Testis (tissue), 3 donors: Measurements from ENCODE around the gene HOXA7. TPM values are rescaled to one million over a fixed set of nuclear protein-coding genes. Genes with fewer than 3 reads are reported as not detected.

Experiments
- DNase-seq: peaks from one replicate; pipeline ENCODE4 v3.0.0-alpha.2; 2019
- H3K27ac ChIP-seq, 2 donors: fragments of 200-600 bp; sonication (generic); one replicate each; pipeline ENCODE4 v1.5.1; 2019
- H3K27me3 ChIP-seq: fragments of 200-600 bp; sonication (generic); one replicate; pipeline ENCODE4 v1.5.1; 2019
- H3K36me3 ChIP-seq: fragments of 200-600 bp; sonication (generic); one replicate; pipeline ENCODE4 v1.5.1; 2017; ENCODE audit warnings: low read depth; ENCODE audit errors: missing control alignments
- H3K4me1 ChIP-seq: fragments of 200-600 bp; sonication (generic); one replicate; pipeline ENCODE4 v1.5.1; 2019
- H3K4me3 ChIP-seq, 2 donors: fragments of 200-600 bp; sonication (generic); one replicate each; pipeline ENCODE4 v1.5.1; 2017 to 2019
- H3K9me3 ChIP-seq: fragments of 200-600 bp; sonication (generic); one replicate; pipeline ENCODE4 v1.5.1; 2017
- POLR2A ChIP-seq: fragments of 450-650 bp; IDR thresholded peaks from one replicate; pipeline ENCODE4 v1.6.1; 2017; ENCODE audit warnings: antibody characterized with exemption, mild to moderate bottlenecking, moderate library complexity
- WGBS, 2 donors: methylation state at CpG; one replicate each; pipeline ENCODE4 v1.1.5; 2018; 5-methylcytosine and 5-hydroxymethylcytosine counted together
- intact Hi-C: fragments of 100-400 bp; cut with DNase I; formaldehyde crosslinking; loops from one replicate; pipeline ENCODE4 v1.15.1; 2023; ENCODE audit warnings: low total_unique reads
- polyA plus RNA-seq: library from polyadenylated mRNA; stranded (reverse); fragments of 350-450 nt; fragmentation: Illumina TruSeq; extraction: RNeasy Lipid Tissue Mini Kit (QIAGEN cat#74804); gene quantifications from one replicate; pipeline ENCODE4 v1.2.3, GENCODE V29; 2014; ENCODE audit warnings: low read depth, low replicate concordance; ENCODE audit not compliant: insufficient read depth
- total RNA-seq, 2 donors: library from RNA; depleted of rRNA; stranded (reverse); fragments of >200 nt; gene quantifications; one replicate each; pipeline ENCODE4 v1.2.3, GENCODE V29; 2016
- TF ChIP-seq, protein P1 (sequence below), 3 experiments: fragments of 450-650 bp in 2 of 3; fragments of 200-600 bp in 1 of 3; sonication (generic) in 1 of 3; IDR thresholded peaks; one replicate each; pipeline ENCODE4 v1.5.1; 2016 to 2019; ENCODE audit warnings: antibody characterized with exemption in 3 of 3, mild to moderate bottlenecking in 2 of 3, moderate library complexity in 1 of 3

The HOXA7 gene
- total and polyA plus RNA-seq, 3 donors from 2014 or later = 3.1 to 13.1 (median 7.8) TPM

GRCh38 chr7:27134392-27134791 lies 22.1 kb downstream of the HOXA7 start:
- H3K4me1 ChIP-seq = no peaks in the 10 kb centered on the region
- no peaks in the 10 kb centered on the region for H3K9me3 ChIP-seq
- DNase-seq = no peak
- TF ChIP-seq POLR2A = no peak
- TF ChIP-seq, protein P1, sequence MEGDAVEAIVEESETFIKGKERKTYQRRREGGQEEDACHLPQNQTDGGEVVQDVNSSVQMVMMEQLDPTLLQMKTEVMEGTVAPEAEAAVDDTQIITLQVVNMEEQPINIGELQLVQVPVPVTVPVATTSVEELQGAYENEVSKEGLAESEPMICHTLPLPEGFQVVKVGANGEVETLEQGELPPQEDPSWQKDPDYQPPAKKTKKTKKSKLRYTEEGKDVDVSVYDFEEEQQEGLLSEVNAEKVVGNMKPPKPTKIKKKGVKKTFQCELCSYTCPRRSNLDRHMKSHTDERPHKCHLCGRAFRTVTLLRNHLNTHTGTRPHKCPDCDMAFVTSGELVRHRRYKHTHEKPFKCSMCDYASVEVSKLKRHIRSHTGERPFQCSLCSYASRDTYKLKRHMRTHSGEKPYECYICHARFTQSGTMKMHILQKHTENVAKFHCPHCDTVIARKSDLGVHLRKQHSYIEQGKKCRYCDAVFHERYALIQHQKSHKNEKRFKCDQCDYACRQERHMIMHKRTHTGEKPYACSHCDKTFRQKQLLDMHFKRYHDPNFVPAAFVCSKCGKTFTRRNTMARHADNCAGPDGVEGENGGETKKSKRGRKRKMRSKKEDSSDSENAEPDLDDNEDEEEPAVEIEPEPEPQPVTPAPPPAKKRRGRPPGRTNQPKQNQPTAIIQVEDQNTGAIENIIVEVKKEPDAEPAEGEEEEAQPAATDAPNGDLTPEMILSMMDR (IDR thresholded peaks at IDR 0.05) = no peak
- H3K27me3 ChIP-seq = no peaks in the 10 kb centered on the region
- intact Hi-C loops = no loop called here
- WGBS, 2 donors = 55 to 82% methylated on average over 2 of the region's 2 CpGs
- no peaks in the 10 kb centered on the region for H3K36me3 ChIP-seq
- H3K27ac ChIP-seq = no peak overlapping the region
- H3K4me3 ChIP-seq = no peak overlapping the region

GRCh38 chr7:27133409-27134231 lies 22.9 kb downstream of the HOXA7 start:
- no peak overlapping the region for H3K4me3 ChIP-seq
- WGBS, 2 donors = 52 to 54% methylated on average over 18 of the region's 18 CpGs
- H3K27ac ChIP-seq = no peak overlapping the region
- TF ChIP-seq, protein P1 (IDR thresholded peaks at IDR 0.05) = no peak
- TF ChIP-seq POLR2A = no peak
- DNase-seq = peak; percentile 11
- H3K9me3 ChIP-seq = no peaks in the 10 kb centered on the region
- no peaks in the 10 kb centered on the region for H3K36me3 ChIP-seq
- no peaks in the 10 kb centered on the region for H3K27me3 ChIP-seq
- no peaks in the 10 kb centered on the region for H3K4me1 ChIP-seq
- intact Hi-C loops = no loop called here

DNA sequence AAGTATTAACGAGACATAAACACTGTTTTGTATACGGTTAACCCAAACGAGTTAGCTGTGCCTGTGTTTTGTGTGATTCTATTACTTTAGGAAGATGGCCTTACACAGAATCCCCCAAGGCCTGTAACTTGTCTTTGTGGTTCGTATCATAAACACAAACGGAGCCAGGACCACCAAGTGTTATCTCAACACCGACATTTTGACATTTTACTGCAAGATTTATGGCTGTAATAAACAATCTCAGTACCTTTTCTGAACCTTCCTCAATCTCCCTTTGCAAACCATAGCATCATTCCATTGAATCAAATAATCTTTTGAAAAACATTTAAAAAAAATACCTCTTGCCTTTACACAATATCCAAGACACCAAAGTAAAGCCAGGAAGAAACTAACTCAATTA lies 23.5 kb downstream of the HOXA7 start:
- Histone ChIP-seq H3K27ac (no peak overlapping the region), H3K4me1 (no peaks in the 10 kb centered on the region), H3K4me3 (no peak overlapping the region), H3K36me3 (no peaks in the 10 kb centered on the region), H3K9me3 (no peaks in the 10 kb centered on the region), H3K27me3 (no peaks in the 10 kb centered on the region)
- TF ChIP-seq POLR2A = no peak
- TF ChIP-seq, protein P1 (IDR thresholded peaks at IDR 0.05) = no peak
- WGBS, 2 donors = 51 to 60% methylated on average over 6 of the region's 6 CpGs
- DNase-seq = no peak
- intact Hi-C loops = no loop called here

DNA sequence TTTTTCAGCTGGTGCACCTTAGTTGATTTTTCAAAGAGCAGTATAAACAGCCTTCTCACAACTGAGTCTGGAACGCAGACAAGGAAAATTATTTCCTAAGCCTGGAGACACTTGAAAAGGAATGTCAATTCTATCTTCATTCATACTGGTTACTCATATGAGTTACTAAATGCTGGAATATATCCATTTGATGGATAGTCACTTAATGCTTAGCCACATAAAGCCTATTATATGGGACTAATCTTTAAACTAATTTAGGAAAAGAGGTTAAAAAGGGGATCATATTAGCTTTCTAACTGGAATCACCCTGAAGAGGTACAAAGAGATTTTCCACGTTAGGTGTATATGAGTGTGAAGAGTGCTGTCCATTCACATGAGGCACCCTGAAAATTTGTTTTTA lies 24.3 kb downstream of the HOXA7 start:
- TF ChIP-seq, protein P1 (IDR thresholded peaks at IDR 0.05) = no peak
- no peak for TF ChIP-seq POLR2A
- H3K27ac ChIP-seq = no peak overlapping the region
- 73 to 76% methylated on average over 2 of the region's 2 CpGs for WGBS, 2 donors

DNA sequence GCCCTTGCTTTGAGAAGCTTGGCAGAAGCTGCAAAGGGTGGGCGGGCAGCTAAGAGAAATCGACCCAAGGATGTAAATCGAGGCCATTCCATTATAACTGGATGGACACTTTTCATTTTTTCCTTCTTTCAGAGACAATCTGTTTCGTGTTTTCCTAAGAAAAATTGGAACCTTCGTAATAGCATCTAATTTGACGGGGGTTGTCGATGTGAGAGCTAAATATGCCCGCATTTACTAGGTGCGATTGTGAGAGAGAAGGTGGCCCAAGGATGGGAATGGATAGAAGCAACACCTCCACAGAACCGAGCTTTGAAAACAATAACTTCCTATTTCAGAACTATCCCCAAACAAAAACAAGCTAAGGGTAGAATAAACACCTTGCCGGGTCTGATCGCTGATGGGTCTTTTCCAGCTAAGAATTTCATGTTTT lies 25.1 kb downstream of the HOXA7 start:
- Histone ChIP-seq H3K9me3 (no peaks in the 10 kb centered on the region), H3K27ac (no peak overlapping the region), H3K36me3 (no peaks in the 10 kb centered on the region), H3K4me1 (no peaks in the 10 kb centered on the region), H3K4me3 (peak overlapping the region; percentile 57 to 75), H3K27me3 (no peaks in the 10 kb centered on the region)
- 26% methylated on average over 12 of the region's 12 CpGs for WGBS, 2 donors
- intact Hi-C loops = no loop called here
- TF ChIP-seq POLR2A = no peak
- TF ChIP-seq, protein P1 (IDR thresholded peaks at IDR 0.05) = no peak
- no peak for DNase-seq

More for the DNA sequence above, 24.3 kb downstream of the HOXA7 start:
- no peaks in the 10 kb centered on the region for H3K9me3 ChIP-seq
- no peaks in the 10 kb centered on the region for H3K27me3 ChIP-seq
- no peak for DNase-seq
- no peaks in the 10 kb centered on the region for H3K36me3 ChIP-seq
- no peak overlapping the region for H3K4me3 ChIP-seq
- H3K4me1 ChIP-seq = no peaks in the 10 kb centered on the region
- intact Hi-C loops = no loop called here
